SK-N-SH (cell line): ENCODE results near the gene NTNG1. TPM values are rescaled to one million over a fixed set of nuclear protein-coding genes. Genes with fewer than 3 reads are reported as not detected.

ENCODE experiments used
- CTCF ChIA-PET: fragments of 300-600, 350-600 bp; formaldehyde crosslinking; extraction: SDS; loops from one replicate; lab custom pipeline; 2021; lab: Yijun Ruan, JAX
- POLR2A ChIA-PET: fragments of 350-600 bp; sonication (Branson Sonifier 250); formaldehyde crosslinking; extraction: SDS; loops from one replicate; lab custom pipeline; 2020; ENCODE audit warnings: antibody characterized with exemption, inconsistent platforms; lab: Yijun Ruan, JAX
- DNase-seq: peaks from one replicate; pipeline ENCODE4 v3.0.0; 2012
- H2AFZ ChIP-seq: fragments of 200-600 bp; sonication (generic); 2 replicates; pipeline ENCODE4 v1.8.1; 2016; ENCODE audit warnings: antibody characterized with exemption, mild to moderate bottlenecking, low read depth
- H3F3A ChIP-seq: fragments of 200-600 bp; sonication (generic); replicated peaks from 2 replicates; pipeline ENCODE3; 2016; ENCODE audit warnings: antibody characterized with exemption, mild to moderate bottlenecking; ENCODE audit not compliant: insufficient read depth
- H3K27ac ChIP-seq, 2 experiments: fragments of 200-500 bp in 1 of 2; fragments of 200-600 bp in 1 of 2; sonication (Bioruptor generic) in 1 of 2; sonication (generic), shearing (Covaris generic) in 1 of 2; 2 replicates each; pipeline versions ENCODE4 v1.5.1 to v1.6.1; 2014 to 2016; ENCODE audit warnings: low read depth in 2 of 2, inconsistent platforms in 1 of 2, low read length in 1 of 2, mild to moderate bottlenecking in 1 of 2, mixed read lengths in 1 of 2
- H3K27me3 ChIP-seq: fragments of 200-600 bp; sonication (generic), shearing (Covaris generic); 2 replicates; pipeline ENCODE4 v1.6.1; 2016; ENCODE audit warnings: mixed run types; ENCODE audit not compliant: insufficient read depth
- H3K36me3 ChIP-seq, 2 experiments: fragments of 200-500 bp in 1 of 2; fragments of 200-600 bp in 1 of 2; sonication (Bioruptor generic) in 1 of 2; sonication (generic) in 1 of 2; replicated peaks in 1 of 2; 2 replicates each; pipeline versions ENCODE3 to v1.5.1; 2014 to 2016; ENCODE audit warnings: low read length in 1 of 2, mild to moderate bottlenecking in 1 of 2; ENCODE audit not compliant: insufficient read depth in 2 of 2, control insufficient read depth in 1 of 2
- H3K4me1 ChIP-seq, 2 experiments: fragments of 200-500 bp in 1 of 2; fragments of 200-600 bp in 1 of 2; sonication (Bioruptor generic) in 1 of 2; sonication (generic), shearing (Covaris generic) in 1 of 2; 2 replicates each; pipeline versions ENCODE4 v1.5.1 to v1.6.1; 2014 to 2016; ENCODE audit warnings: low read depth in 1 of 2, low read length in 1 of 2, mixed run types in 1 of 2; ENCODE audit not compliant: insufficient read depth in 2 of 2, control insufficient read depth in 1 of 2
- H3K4me2 ChIP-seq: fragments of 200-600 bp; sonication (generic), shearing (Covaris generic); 2 replicates; pipeline ENCODE4 v1.6.1; 2017; ENCODE audit warnings: mixed run types
- H3K4me3 ChIP-seq, 2 experiments: fragments of 200-500 bp in 1 of 2; fragments of 200-600 bp in 1 of 2; sonication (Bioruptor generic) in 1 of 2; sonication (generic), shearing (Covaris generic) in 1 of 2; 2 replicates each; pipeline versions ENCODE4 v1.5.1 to v1.8.1; 2014 to 2016; ENCODE audit warnings: low read depth in 2 of 2, inconsistent platforms in 1 of 2, low read length in 1 of 2, mild to moderate bottlenecking in 1 of 2, mixed read lengths in 1 of 2, moderate library complexity in 1 of 2
- H3K79me2 ChIP-seq: fragments of 200-600 bp; sonication (generic); 2 replicates; pipeline ENCODE4 v1.8.1; 2017; ENCODE audit warnings: mild to moderate bottlenecking; ENCODE audit not compliant: insufficient read depth
- H3K9ac ChIP-seq: fragments of 200-600 bp; sonication (generic); 2 replicates; pipeline ENCODE4 v1.6.1; 2017; ENCODE audit warnings: mixed run types
- H3K9me2 ChIP-seq: fragments of 200-600 bp; sonication (generic); 2 replicates; pipeline ENCODE4 v1.6.1; 2017; ENCODE audit warnings: mixed run types
- H3K9me3 ChIP-seq: fragments of 200-600 bp; sonication (generic); 2 replicates; pipeline ENCODE4 v1.6.1; 2017; ENCODE audit warnings: mixed run types, mild to moderate bottlenecking, moderate library complexity
- H4K20me1 ChIP-seq: fragments of 200-600 bp; sonication (generic); 2 replicates; pipeline ENCODE4 v1.6.1; 2017; ENCODE audit warnings: mild to moderate bottlenecking, mixed run types; ENCODE audit not compliant: insufficient read depth
- FOXJ3 ChIP-seq: sonication (generic); formaldehyde crosslinking; IDR thresholded peaks from 2 replicates; pipeline ENCODE4 v1.5.1; 2020; ENCODE audit warnings: mild to moderate bottlenecking, missing genetic modification reagents
- NFIC ChIP-seq: IDR thresholded peaks from 2 replicates; pipeline ENCODE4 v1.4.0; 2012; ENCODE audit warnings: borderline replicate concordance
- NRF1 ChIP-seq: IDR thresholded peaks from 2 replicates; pipeline ENCODE4 v1.6.1; 2012; ENCODE audit warnings: low read depth, mild to moderate bottlenecking, low read length
- POLR2AphosphoS5 ChIP-seq: IDR thresholded peaks from 2 replicates; pipeline ENCODE4 v1.6.1; 2012; ENCODE audit warnings: low read depth, low read length
- RCOR1 ChIP-seq: fragments of 150-350 bp; IDR thresholded peaks from 2 replicates; pipeline ENCODE4 v1.6.1; 2017; ENCODE audit warnings: antibody characterized with exemption, low read length
- RXRA ChIP-seq: IDR thresholded peaks from 2 replicates; pipeline ENCODE4 v1.4.0; 2012; ENCODE audit warnings: low read depth, mild to moderate bottlenecking, borderline replicate concordance
- TAF1 ChIP-seq: IDR thresholded peaks from 2 replicates; pipeline ENCODE4 v1.6.1; 2012; ENCODE audit warnings: low read depth, mild to moderate bottlenecking, low read length, moderate library complexity, borderline replicate concordance
- WGBS: methylation state at CpG from one replicate; pipeline ENCODE4 v1.1.6; 2017; ENCODE audit warnings: low lambda C conversion rate; 5-methylcytosine and 5-hydroxymethylcytosine counted together
- polyA plus RNA-seq, 3 experiments: library from polyadenylated mRNA; depleted of rRNA; stranded (reverse); fragments of >200 nt; gene quantifications; 2 replicates each; pipeline ENCODE4 v1.2.3, GENCODE V29; 2012
- TF ChIP-seq, protein P1 (sequence below): IDR thresholded peaks from 2 replicates; pipeline ENCODE4; 2012
- TF ChIP-seq, protein P2 (sequence below): fragments of 150-350 bp; IDR thresholded peaks from 2 replicates; pipeline ENCODE4 v1.6.1; 2017; ENCODE audit warnings: antibody characterized with exemption, low read length, low read depth, borderline replicate concordance
- TF ChIP-seq, protein P3 (sequence below): fragments of 200-600 bp; sonication (generic); IDR thresholded peaks from 2 replicates; pipeline ENCODE4 v1.6.1; 2017; ENCODE audit warnings: antibody characterized with exemption, mild to moderate bottlenecking, moderate library complexity
- TF ChIP-seq, protein P4 (sequence below): IDR thresholded peaks from 2 replicates; pipeline ENCODE4 v1.6.1; 2012; ENCODE audit warnings: mild to moderate bottlenecking, low read depth, low read length, moderate library complexity

Gene NTNG1
- polyA plus RNA-seq, 1 of the 3 experiments (the other 2 are of a cell fraction), result 0.03 TPM

DNA sequence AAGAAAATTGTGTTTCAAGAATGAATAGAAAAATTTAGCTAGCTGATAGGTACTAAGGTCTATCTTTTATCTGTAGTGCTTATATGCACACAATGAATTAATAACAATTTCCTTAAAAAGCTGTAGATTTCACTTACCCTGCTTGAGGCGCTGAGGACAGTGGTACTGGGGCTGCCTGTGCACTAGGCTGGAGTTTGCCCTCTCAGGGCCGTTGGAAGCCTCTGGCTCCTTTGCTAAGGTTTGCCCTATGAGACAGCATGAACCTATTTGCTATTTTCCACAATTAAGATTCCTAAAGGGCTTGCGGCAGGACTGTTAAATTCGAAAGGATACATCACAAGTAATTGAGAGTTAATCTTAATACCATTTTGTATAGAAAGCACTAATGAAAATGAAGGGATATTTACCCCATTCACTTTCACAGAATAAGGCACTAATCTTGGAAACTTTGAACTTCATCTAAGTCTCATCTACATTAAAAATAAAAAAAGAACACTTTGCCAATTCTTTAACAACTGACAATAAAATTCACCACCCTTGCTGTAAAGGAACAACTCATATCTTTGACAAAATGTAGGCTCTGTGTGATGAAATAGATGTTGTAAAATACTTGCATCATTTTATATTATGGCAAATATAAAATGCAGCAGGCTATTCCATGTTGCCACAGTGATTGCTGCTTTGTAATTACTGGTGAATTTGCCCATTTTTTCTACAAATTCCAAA is 293.0 kb downstream of the NTNG1 start:
- H4K20me1 ChIP-seq, result no peaks in the 10 kb centered on the region
- no peaks in the 10 kb centered on the region for H3K27me3 ChIP-seq
- TF ChIP-seq, protein P1, sequence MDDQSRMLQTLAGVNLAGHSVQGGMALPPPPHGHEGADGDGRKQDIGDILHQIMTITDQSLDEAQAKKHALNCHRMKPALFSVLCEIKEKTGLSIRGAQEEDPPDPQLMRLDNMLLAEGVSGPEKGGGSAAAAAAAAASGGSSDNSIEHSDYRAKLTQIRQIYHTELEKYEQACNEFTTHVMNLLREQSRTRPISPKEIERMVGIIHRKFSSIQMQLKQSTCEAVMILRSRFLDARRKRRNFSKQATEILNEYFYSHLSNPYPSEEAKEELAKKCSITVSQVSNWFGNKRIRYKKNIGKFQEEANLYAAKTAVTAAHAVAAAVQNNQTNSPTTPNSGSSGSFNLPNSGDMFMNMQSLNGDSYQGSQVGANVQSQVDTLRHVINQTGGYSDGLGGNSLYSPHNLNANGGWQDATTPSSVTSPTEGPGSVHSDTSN, result no peak
- TF ChIP-seq TAF1, result no peak
- TF ChIP-seq, all 33 proteins: peak for 0
- ChIA-PET CTCF (interaction anchor here (1.2 to 1.4 kb wide), 2 partner anchors 97 to 315 kb away, joined by 3 to 4 read pairs; no protein-coding TSS in a partner anchor), POLR2A (no interaction called here)
- Histone ChIP-seq H3F3A (no peaks in the 10 kb centered on the region), H3K9me3 (no peaks in the 10 kb centered on the region), H3K9ac (no peak overlapping the region), H3K36me3 (no peaks in the 10 kb centered on the region), H3K27ac (no peak overlapping the region), H3K4me3 (no peak overlapping the region), H2AFZ (no peak overlapping the region), H3K4me2 (no peak overlapping the region), H3K9me2 (no peaks in the 10 kb centered on the region), H3K79me2 (no peaks in the 10 kb centered on the region), H3K4me1 (no peaks in the 10 kb centered on the region; a peak in 1 of 4 replicates)
- DNase-seq, result no peak
- WGBS, result 9% methylated on average over 3 of the region's 4 CpGs

DNA sequence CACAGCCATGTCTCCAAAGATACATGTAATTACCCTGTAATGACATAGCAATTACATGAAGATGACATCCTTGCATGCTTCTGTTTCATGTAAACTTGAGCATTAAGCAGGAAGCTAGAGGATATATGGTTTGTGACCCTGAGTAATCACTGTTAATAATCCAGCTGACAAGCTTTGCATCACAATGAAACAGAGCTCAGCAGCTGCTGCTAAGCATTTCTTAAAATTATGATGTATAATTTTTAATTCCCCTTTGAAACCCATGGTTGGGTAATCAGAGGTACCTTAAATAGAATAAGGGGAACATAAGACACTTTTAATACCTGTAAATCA is 293.5 kb downstream of the NTNG1 start:
- ChIA-PET POLR2A (no interaction called here), CTCF (no interaction called here)

More for the DNA sequence above, 293.5 kb downstream of the NTNG1 start:
- no peak for DNase-seq
- H3K27ac ChIP-seq, result no peak overlapping the region
- H3K36me3 ChIP-seq, result no peaks in the 10 kb centered on the region
- H3K9me2 ChIP-seq, result no peaks in the 10 kb centered on the region
- no peak overlapping the region for H3K9ac ChIP-seq
- no peaks in the 10 kb centered on the region for H3K79me2 ChIP-seq
- no peak for TF ChIP-seq POLR2AphosphoS5
- TF ChIP-seq RCOR1, result no peak
- TF ChIP-seq, protein P2, sequence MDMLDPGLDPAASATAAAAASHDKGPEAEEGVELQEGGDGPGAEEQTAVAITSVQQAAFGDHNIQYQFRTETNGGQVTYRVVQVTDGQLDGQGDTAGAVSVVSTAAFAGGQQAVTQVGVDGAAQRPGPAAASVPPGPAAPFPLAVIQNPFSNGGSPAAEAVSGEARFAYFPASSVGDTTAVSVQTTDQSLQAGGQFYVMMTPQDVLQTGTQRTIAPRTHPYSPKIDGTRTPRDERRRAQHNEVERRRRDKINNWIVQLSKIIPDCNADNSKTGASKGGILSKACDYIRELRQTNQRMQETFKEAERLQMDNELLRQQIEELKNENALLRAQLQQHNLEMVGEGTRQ, result no peak
- TF ChIP-seq, protein P3, sequence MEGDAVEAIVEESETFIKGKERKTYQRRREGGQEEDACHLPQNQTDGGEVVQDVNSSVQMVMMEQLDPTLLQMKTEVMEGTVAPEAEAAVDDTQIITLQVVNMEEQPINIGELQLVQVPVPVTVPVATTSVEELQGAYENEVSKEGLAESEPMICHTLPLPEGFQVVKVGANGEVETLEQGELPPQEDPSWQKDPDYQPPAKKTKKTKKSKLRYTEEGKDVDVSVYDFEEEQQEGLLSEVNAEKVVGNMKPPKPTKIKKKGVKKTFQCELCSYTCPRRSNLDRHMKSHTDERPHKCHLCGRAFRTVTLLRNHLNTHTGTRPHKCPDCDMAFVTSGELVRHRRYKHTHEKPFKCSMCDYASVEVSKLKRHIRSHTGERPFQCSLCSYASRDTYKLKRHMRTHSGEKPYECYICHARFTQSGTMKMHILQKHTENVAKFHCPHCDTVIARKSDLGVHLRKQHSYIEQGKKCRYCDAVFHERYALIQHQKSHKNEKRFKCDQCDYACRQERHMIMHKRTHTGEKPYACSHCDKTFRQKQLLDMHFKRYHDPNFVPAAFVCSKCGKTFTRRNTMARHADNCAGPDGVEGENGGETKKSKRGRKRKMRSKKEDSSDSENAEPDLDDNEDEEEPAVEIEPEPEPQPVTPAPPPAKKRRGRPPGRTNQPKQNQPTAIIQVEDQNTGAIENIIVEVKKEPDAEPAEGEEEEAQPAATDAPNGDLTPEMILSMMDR, result no peak
- TF ChIP-seq, protein P4, sequence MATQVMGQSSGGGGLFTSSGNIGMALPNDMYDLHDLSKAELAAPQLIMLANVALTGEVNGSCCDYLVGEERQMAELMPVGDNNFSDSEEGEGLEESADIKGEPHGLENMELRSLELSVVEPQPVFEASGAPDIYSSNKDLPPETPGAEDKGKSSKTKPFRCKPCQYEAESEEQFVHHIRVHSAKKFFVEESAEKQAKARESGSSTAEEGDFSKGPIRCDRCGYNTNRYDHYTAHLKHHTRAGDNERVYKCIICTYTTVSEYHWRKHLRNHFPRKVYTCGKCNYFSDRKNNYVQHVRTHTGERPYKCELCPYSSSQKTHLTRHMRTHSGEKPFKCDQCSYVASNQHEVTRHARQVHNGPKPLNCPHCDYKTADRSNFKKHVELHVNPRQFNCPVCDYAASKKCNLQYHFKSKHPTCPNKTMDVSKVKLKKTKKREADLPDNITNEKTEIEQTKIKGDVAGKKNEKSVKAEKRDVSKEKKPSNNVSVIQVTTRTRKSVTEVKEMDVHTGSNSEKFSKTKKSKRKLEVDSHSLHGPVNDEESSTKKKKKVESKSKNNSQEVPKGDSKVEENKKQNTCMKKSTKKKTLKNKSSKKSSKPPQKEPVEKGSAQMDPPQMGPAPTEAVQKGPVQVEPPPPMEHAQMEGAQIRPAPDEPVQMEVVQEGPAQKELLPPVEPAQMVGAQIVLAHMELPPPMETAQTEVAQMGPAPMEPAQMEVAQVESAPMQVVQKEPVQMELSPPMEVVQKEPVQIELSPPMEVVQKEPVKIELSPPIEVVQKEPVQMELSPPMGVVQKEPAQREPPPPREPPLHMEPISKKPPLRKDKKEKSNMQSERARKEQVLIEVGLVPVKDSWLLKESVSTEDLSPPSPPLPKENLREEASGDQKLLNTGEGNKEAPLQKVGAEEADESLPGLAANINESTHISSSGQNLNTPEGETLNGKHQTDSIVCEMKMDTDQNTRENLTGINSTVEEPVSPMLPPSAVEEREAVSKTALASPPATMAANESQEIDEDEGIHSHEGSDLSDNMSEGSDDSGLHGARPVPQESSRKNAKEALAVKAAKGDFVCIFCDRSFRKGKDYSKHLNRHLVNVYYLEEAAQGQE, result no peak
- TF ChIP-seq NFIC, result no peak
- no peak for TF ChIP-seq NRF1
- TF ChIP-seq RXRA, result no peak
- no peak for TF ChIP-seq FOXJ3 (CRISPR knock-in tag)
- no peaks in the 10 kb centered on the region for H3F3A ChIP-seq
- H2AFZ ChIP-seq, result no peak overlapping the region
- no peak overlapping the region for H3K4me2 ChIP-seq
- no peaks in the 10 kb centered on the region for H3K27me3 ChIP-seq
- H3K4me3 ChIP-seq, result no peak overlapping the region
- no peaks in the 10 kb centered on the region for H3K9me3 ChIP-seq
- H3K4me1 ChIP-seq, result no peaks in the 10 kb centered on the region; a peak in 1 of 4 replicates
- no peaks in the 10 kb centered on the region for H4K20me1 ChIP-seq
